ENCODE measurements around the gene CIART. TPM values are rescaled to one million over a fixed set of nuclear protein-coding genes. Genes with fewer than 3 reads are reported as not detected.
A peak's percentile ranks its signal among the peaks of the same experiment; 100 is the strongest.
"Not testable (repeated sequence)": the region's sequence is repeated elsewhere in the genome, so short reads cannot be mapped to it uniquely, and the experiment has no call there.

The CIART gene
- total and polyA plus RNA-seq, 10 of the 15 experiments (the other 5 are each of a cell fraction or from before 2014, with no cell fraction given) = 0.44 to 1.4 (median 0.67) TPM

DNA sequence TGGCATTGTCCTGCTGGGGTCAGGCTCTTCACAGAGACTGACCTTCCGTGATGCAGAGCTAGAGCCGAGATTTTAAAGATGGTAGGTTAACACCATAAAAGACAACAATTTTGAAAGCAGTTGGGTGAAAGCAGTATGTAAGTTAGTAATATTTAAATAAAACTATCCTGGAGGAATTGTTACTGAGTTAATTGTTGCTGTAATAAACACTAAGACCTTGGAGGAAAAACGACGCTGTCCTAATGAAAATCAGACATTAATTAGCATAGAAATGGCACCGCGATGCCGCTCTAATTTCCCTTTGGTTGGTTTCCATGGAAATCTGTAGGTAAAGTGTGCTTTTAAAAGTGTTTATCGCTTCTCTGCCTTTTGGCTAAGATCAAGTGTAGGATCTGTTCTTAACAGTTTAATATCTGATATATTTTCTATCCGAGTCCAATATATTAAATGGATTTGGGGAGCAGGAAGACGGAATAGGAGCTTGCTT, 45.7 kb upstream of the CIART start (continued):
- TF ChIP-seq, protein P1, sequence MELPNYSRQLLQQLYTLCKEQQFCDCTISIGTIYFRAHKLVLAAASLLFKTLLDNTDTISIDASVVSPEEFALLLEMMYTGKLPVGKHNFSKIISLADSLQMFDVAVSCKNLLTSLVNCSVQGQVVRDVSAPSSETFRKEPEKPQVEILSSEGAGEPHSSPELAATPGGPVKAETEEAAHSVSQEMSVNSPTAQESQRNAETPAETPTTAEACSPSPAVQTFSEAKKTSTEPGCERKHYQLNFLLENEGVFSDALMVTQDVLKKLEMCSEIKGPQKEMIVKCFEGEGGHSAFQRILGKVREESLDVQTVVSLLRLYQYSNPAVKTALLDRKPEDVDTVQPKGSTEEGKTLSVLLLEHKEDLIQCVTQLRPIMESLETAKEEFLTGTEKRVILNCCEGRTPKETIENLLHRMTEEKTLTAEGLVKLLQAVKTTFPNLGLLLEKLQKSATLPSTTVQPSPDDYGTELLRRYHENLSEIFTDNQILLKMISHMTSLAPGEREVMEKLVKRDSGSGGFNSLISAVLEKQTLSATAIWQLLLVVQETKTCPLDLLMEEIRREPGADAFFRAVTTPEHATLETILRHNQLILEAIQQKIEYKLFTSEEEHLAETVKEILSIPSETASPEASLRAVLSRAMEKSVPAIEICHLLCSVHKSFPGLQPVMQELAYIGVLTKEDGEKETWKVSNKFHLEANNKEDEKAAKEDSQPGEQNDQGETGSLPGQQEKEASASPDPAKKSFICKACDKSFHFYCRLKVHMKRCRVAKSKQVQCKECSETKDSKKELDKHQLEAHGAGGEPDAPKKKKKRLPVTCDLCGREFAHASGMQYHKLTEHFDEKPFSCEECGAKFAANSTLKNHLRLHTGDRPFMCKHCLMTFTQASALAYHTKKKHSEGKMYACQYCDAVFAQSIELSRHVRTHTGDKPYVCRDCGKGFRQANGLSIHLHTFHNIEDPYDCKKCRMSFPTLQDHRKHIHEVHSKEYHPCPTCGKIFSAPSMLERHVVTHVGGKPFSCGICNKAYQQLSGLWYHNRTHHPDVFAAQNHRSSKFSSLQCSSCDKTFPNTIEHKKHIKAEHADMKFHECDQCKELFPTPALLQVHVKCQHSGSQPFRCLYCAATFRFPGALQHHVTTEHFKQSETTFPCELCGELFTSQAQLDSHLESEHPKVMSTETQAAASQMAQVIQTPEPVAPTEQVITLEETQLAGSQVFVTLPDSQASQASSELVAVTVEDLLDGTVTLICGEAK (IDR thresholded peaks at IDR 0.05; ENCODE audit: borderline replicate concordance) = 0 out of 2 replicates have a peak, but pooled peaks have one; percentile 14
- no peak for TF ChIP-seq CREM (IDR thresholded peaks at IDR 0.05; ENCODE audit: low read depth)
- no peak for TF ChIP-seq NR2C1 (IDR thresholded peaks at IDR 0.05)
- no peak for TF ChIP-seq CBFB (IDR thresholded peaks at IDR 0.05; ENCODE audit: low read depth)
- TF ChIP-seq CTCF (IDR thresholded peaks at IDR 0.05 in 2 of 3, conservative IDR thresholded peaks at IDR 0.05 in 1 of 3; ENCODE audit: control insufficient read depth in 2 of 3, extremely low read depth in 1 of 3, insufficient read depth in 1 of 3, low read depth in 3 of 3, low read length in 3 of 3) = 0 out of 6 replicates have a peak, but pooled peaks of 1 of the 3 experiments have one; percentile 10
- no peak for TF ChIP-seq POLR2AphosphoS5 (IDR thresholded peaks at IDR 0.05; ENCODE audit: low read length)
- no peak for TF ChIP-seq GABPA (IDR thresholded peaks at IDR 0.05; ENCODE audit: low read depth)
- TF ChIP-seq TCF12 (IDR thresholded peaks at IDR 0.05; ENCODE audit: low read depth, low read length) = no peak
- TF ChIP-seq CHD4 (IDR thresholded peaks at IDR 0.05) = no peak
- TF ChIP-seq WRNIP1 (IDR thresholded peaks at IDR 0.05; ENCODE audit: borderline replicate concordance, low read depth, low read length) = no peak
- no peak for TF ChIP-seq KLF5 (IDR thresholded peaks at IDR 0.05; ENCODE audit: partially characterized antibody)

DNA sequence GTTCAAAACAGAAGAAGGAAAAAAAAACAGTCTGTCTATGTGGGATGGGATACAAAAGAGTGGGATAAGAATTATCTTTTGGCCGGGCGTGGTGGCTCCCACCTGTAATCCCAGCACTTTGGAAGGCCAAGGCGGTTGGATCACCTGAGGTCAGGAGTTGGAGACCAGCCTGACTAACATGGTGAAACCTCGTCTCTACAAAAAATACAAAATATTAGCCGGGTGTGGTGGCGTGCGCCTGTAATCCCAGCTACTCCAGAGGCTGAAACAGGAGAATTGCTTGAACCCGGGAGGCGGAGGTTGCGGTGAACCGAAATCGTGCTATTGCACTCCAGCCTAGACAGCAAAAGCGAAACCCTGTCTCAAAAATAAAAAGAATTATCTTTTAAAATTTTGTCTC, 45.2 kb upstream of the CIART start:
- in situ Hi-C loops (cut with MboI); H4K20me1 ChIP-seq (ENCODE audit: control insufficient read depth, insufficient read depth); ATAC-seq; H3K36me3 ChIP-seq (ENCODE audit: control insufficient read depth in 2 of 2, insufficient read depth in 2 of 2, low read length in 1 of 2); H2AFZ ChIP-seq (ENCODE audit: control insufficient read depth, low read depth, low read length); H3K9ac ChIP-seq (ENCODE audit: control insufficient read depth, insufficient read depth, low read length); RAD21 ChIA-PET (ENCODE audit: unreplicated experiment); H3K9me3 ChIP-seq (replicated peaks; ENCODE audit: control insufficient read depth, insufficient read depth, low read length); DNase-seq (ENCODE audit: low read depth, low spot score); FAIRE-seq; SMC1A ChIA-PET (ENCODE audit: uncharacterized antibody, unreplicated experiment); BruUV-seq (replicated peaks); H3K27ac ChIP-seq (ENCODE audit: control insufficient read depth, insufficient read depth); H3K27me3 ChIP-seq (replicated peaks in 1 of 2; ENCODE audit: control insufficient read depth in 2 of 2, insufficient read depth in 2 of 2, low read length in 1 of 2); POLR2A ChIA-PET; H3K4me1 ChIP-seq (ENCODE audit: control insufficient read depth, insufficient read depth, low read length): not testable (repeated sequence)
- peak overlapping the region; percentile 65; the same call in 1 of the 2 replicates for H3K4me2 ChIP-seq (ENCODE audit: control insufficient read depth, insufficient read depth)
- intact Hi-C loops (cut with micrococcal nuclease; ENCODE audit: unreplicated experiment) = loop anchor here (5.0 to 10.0 kb wide), 2 partner anchors 35 to 128 kb away; partner anchors contain the start of genes C1orf54 and RPRD2
- H3K79me2 ChIP-seq (ENCODE audit: control insufficient read depth, insufficient read depth, low read length) = peaks cover 39% of the 10 kb centered on the region
- H3K4me3 ChIP-seq = 0 out of 2 replicates have a peak overlapping the region, but pooled peaks have one; percentile 63
- 96% methylated on average over 13 of the region's 13 CpGs for WGBS (ENCODE audit: insufficient coverage, insufficient replicate concordance, low lambda C conversion rate, missing lambda C conversion rate)
- CTCF ChIA-PET = interaction anchor here (1.8 kb wide), 1 partner anchor 19 kb away, joined by 5 read pairs; no protein-coding TSS in a partner anchor
